Lung (tissue), 12 donors: ENCODE results near the gene CD44. TPM values are rescaled to one million over a fixed set of nuclear protein-coding genes. Genes with fewer than 3 reads are reported as not detected.

Experiments
- ATAC-seq: fragments of 200-7000 bp; cut with Tn5 transposase; one replicate; pipeline ENCODE4 v1.9.1; 2020; ENCODE audit warnings: moderate number of reproducible peaks; ENCODE audit not compliant: insufficient read depth, low FRiP score
- DNase-seq, 3 donors: peaks; one replicate each; pipeline ENCODE4 v3.0.0-alpha.2; 2013 to 2017
- H3K27ac ChIP-seq, 2 donors: one replicate each; pipeline ENCODE4 v1.5.1; 2013; ENCODE audit warnings: mild to moderate bottlenecking in 2 of 2, moderate library complexity in 2 of 2, control low read depth in 1 of 2, inconsistent platforms in 1 of 2, low read depth in 1 of 2, low read length in 1 of 2
- H3K27me3 ChIP-seq, 3 donors: one replicate each; pipeline ENCODE4 v1.5.1; 2013; ENCODE audit warnings: low read length in 2 of 3; ENCODE audit not compliant: control insufficient read depth in 3 of 3, insufficient read depth in 3 of 3
- H3K36me3 ChIP-seq, 4 donors: one replicate each; pipeline ENCODE4 v1.5.1; 2013; ENCODE audit warnings: low read length in 4 of 4, mild to moderate bottlenecking in 1 of 4, moderate library complexity in 1 of 4; ENCODE audit not compliant: control insufficient read depth in 4 of 4, insufficient read depth in 4 of 4
- H3K4me1 ChIP-seq, 5 donors: one replicate each; pipeline ENCODE4 v1.5.1; 2013; ENCODE audit warnings: low read length in 5 of 5, mild to moderate bottlenecking in 2 of 5, moderate library complexity in 1 of 5; ENCODE audit not compliant: control insufficient read depth in 5 of 5, insufficient read depth in 5 of 5
- H3K4me3 ChIP-seq: one replicate; pipeline ENCODE4 v1.5.1; 2013; ENCODE audit warnings: mild to moderate bottlenecking, control low read depth, moderate library complexity
- H3K9ac ChIP-seq, 2 donors: one replicate each; pipeline ENCODE4 v1.5.1; 2013; ENCODE audit warnings: low read length in 2 of 2, control low read depth in 1 of 2; ENCODE audit not compliant: insufficient read depth in 1 of 2
- H3K9me3 ChIP-seq, 4 donors: one replicate each; pipeline ENCODE4 v1.5.1; 2013; ENCODE audit warnings: low read length in 3 of 4, mild to moderate bottlenecking in 1 of 4, moderate library complexity in 1 of 4; ENCODE audit not compliant: control insufficient read depth in 4 of 4, insufficient read depth in 3 of 4
- CTCF ChIP-seq: IDR thresholded peaks from 2 replicates; pipeline ENCODE4 v1.5.1; 2012; ENCODE audit warnings: mild to moderate bottlenecking; ENCODE audit errors: control extremely low read depth, extremely low read depth
- WGBS, 2 donors: extraction: QIAGEN DNeasy Blood & Tissue Kit; methylation state at CpG; one replicate each; pipeline ENCODE4 v1.1.7; 2013; 5-methylcytosine and 5-hydroxymethylcytosine counted together
- polyA plus RNA-seq, 2 donors: library from polyadenylated mRNA; stranded (reverse); fragments of 200-250 nt; gene quantifications; one replicate each; pipeline ENCODE4 v1.2.1, GENCODE V29; 2013
- total RNA-seq, 2 donors: library from RNA; depleted of rRNA in 1 of 2; stranded (reverse); fragments of >200 nt in 1 of 2; gene quantifications; one replicate each; pipeline ENCODE4 v1.2.1, GENCODE V29; 2014 to 2021
- donor health status: control.
- donor health status: control.
- donor health status: Bipolar disorder and iron deficiency.
- donor health status: healthy.
- donor health status: DM: yes; HTN: yes; CAD: no.

CD44 gene
- total and polyA plus RNA-seq, 4 donors = 115 to 636 (median 544) TPM

GRCh38 chr11:35180317-35181233 lies 41.6 kb downstream of the CD44 start:
- peaks cover 0 to 25% (median 17%) of the 10 kb centered on the region in 4 donors for H3K36me3 ChIP-seq
- no peak overlapping the region for H3K9ac ChIP-seq
- DNase-seq (peak in 1 of 3 donors; percentile 31), ATAC-seq (no peak)
- H3K4me3 ChIP-seq = no peak overlapping the region
- no peaks in the 10 kb centered on the region for H3K9me3 ChIP-seq
- H3K27ac ChIP-seq = no peak overlapping the region
- WGBS, 2 donors = 81 to 91% methylated on average over 5 of the region's 5 CpGs
- H3K4me1 ChIP-seq = peaks cover 0 to 4% (median 0%) of the 10 kb centered on the region in 5 donors
- no peak for TF ChIP-seq CTCF
- no peaks in the 10 kb centered on the region for H3K27me3 ChIP-seq

- no peak for ATAC-seq
- no peak overlapping the region for H3K9ac ChIP-seq
- H3K4me3 ChIP-seq = no peak overlapping the region
- H3K27ac ChIP-seq = no peak overlapping the region
- DNase-seq = no peak
- 89 to 90% methylated on average over 6 of the region's 6 CpGs for WGBS, 2 donors
- peaks cover 0 to 19% (median 13%) of the 10 kb centered on the region in 4 donors for H3K36me3 ChIP-seq
- H3K9me3 ChIP-seq = no peaks in the 10 kb centered on the region
- H3K4me1 ChIP-seq = peaks cover 0 to 4% (median 0%) of the 10 kb centered on the region in 5 donors
- no peak for TF ChIP-seq CTCF
- no peaks in the 10 kb centered on the region for H3K27me3 ChIP-seq
Observed at GRCh38 chr11:35182317-35182939, 43.5 kb downstream of the CD44 start.

DNA sequence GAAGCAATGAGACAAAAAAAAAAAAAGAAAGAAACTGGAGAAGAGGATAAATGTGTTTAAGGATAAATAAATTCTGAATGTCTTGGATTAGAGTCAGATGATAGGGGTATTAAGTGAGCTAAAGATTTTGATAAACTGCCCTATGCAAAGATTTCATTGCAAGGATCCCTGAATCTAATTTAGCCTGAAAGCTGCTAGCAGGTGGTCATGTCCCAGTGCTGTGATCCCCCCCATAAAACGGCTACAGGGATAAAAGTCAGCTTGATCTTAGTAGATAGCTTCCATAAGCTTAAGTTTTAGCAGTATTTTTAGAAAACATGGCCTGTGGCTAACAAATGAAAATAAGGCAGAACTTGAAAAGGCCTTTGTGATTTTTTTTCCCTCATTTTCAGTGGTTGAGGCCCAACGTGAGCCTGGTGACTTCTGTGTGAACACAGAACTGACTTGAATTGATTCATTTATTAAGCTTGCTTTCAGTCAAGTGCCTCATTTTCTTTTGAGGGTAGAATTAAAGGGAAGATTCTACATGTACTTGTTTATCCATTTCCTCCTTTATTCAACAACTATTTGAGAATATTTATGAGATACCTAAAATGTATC lies 44.5 kb downstream of the CD44 start:
- no peak for TF ChIP-seq CTCF
- no peak overlapping the region for H3K9ac ChIP-seq
- 80% methylated on average over 2 of the region's 2 CpGs for WGBS, 2 donors
- H3K36me3 ChIP-seq = peaks cover 0 to 20% (median 10%) of the 10 kb centered on the region in 4 donors
- H3K27ac ChIP-seq = no peak overlapping the region
- H3K27me3 ChIP-seq = no peaks in the 10 kb centered on the region
- DNase-seq = no peak
- H3K4me3 ChIP-seq = no peak overlapping the region
- ATAC-seq = no peak
- H3K9me3 ChIP-seq = no peaks in the 10 kb centered on the region
- peaks cover 0 to 4% (median 0%) of the 10 kb centered on the region in 5 donors for H3K4me1 ChIP-seq
